Mesothelial cell of epicardium (in vitro differentiated cells): Measurements from ENCODE around the gene CHAF1B. TPM values are rescaled to one million over a fixed set of nuclear protein-coding genes. Genes with fewer than 3 reads are reported as not detected.
"Not testable (repeated sequence)": the region's sequence is repeated elsewhere in the genome, so short reads cannot be mapped to it uniquely, and the experiment has no call there.

Experiments used
- DNase-seq, 2 experiments: peaks; one replicate each; pipeline ENCODE4 v3.0.0; 2021; ENCODE audit warnings: low spot score in 2 of 2; ENCODE audit not compliant: unreplicated experiment in 2 of 2
- H3K27ac Mint-ChIP-seq: 2 replicates; pipeline ENCODE4 v1.8.0; 2021; ENCODE audit warnings: mixed read lengths
- H3K27me3 Mint-ChIP-seq: 2 replicates; pipeline ENCODE4 v1.8.0; 2021; ENCODE audit warnings: low read depth, mixed read lengths
- H3K36me3 Mint-ChIP-seq: 2 replicates; pipeline ENCODE4 v1.8.0; 2021; ENCODE audit warnings: mixed read lengths
- H3K4me1 Mint-ChIP-seq: 2 replicates; pipeline ENCODE4 v1.8.0; 2021; ENCODE audit warnings: mixed read lengths
- H3K4me3 Mint-ChIP-seq: 2 replicates; pipeline ENCODE4 v1.8.0; 2021; ENCODE audit warnings: mild to moderate bottlenecking, moderate library complexity, mixed read lengths
- H3K9me3 Mint-ChIP-seq: 2 replicates; pipeline ENCODE4 v1.8.0; 2021; ENCODE audit warnings: mixed read lengths
- CTCF ChIP-seq: fragments of 200-600 bp; sonication (generic); IDR thresholded peaks from one replicate; pipeline ENCODE4 v1.5.0; 2021; ENCODE audit warnings: antibody characterized with exemption; ENCODE audit not compliant: unreplicated experiment
- total RNA-seq: library from RNA; stranded (reverse); gene quantifications from 3 replicates; pipeline ENCODE4 v1.2.1, GENCODE V29; 2021

Gene CHAF1B
- total RNA-seq, 1 donor from 2014 or later, result 8.2 TPM

GRCh38 chr21:36395353-36396111 lies 10.3 kb downstream of the CHAF1B start:
- H3K27ac Mint-ChIP-seq, result no peak overlapping the region
- peaks cover 32% of the 10 kb centered on the region for H3K36me3 Mint-ChIP-seq
- no peak for DNase-seq
- H3K27me3 Mint-ChIP-seq, result no peaks in the 10 kb centered on the region
- H3K4me3 Mint-ChIP-seq, result no peak overlapping the region
- TF ChIP-seq CTCF, result no peak
- H3K4me1 Mint-ChIP-seq, result no peaks in the 10 kb centered on the region
- no peaks in the 10 kb centered on the region for H3K9me3 Mint-ChIP-seq

GRCh38 chr21:36396325-36396724 lies 11.1 kb downstream of the CHAF1B start:
- Mint-ChIP-seq H3K4me3 (no peak overlapping the region), H3K27me3 (no peaks in the 10 kb centered on the region), H3K4me1 (no peaks in the 10 kb centered on the region), H3K9me3 (no peaks in the 10 kb centered on the region), H3K36me3 (peaks cover 34% of the 10 kb centered on the region), H3K27ac (no peak overlapping the region)
- no peak for TF ChIP-seq CTCF
- DNase-seq, result no peak

GRCh38 chr21:36396971-36397370 lies 11.8 kb downstream of the CHAF1B start:
- no peak for TF ChIP-seq CTCF

GRCh38 chr21:36397606-36398005 lies 12.4 kb downstream of the CHAF1B start:
- Mint-ChIP-seq H3K4me1 (no peaks in the 10 kb centered on the region), H3K36me3 (peaks cover 26% of the 10 kb centered on the region), H3K27ac (no peak overlapping the region), H3K27me3 (no peaks in the 10 kb centered on the region), H3K9me3 (no peaks in the 10 kb centered on the region), H3K4me3 (no peak overlapping the region)
- no peak for DNase-seq
- TF ChIP-seq CTCF, result no peak

More at GRCh38 chr21:36396971-36397370, 11.8 kb downstream of the CHAF1B start:
- peaks cover 30% of the 10 kb centered on the region for H3K36me3 Mint-ChIP-seq
- H3K27ac Mint-ChIP-seq, result no peak overlapping the region
- H3K4me3 Mint-ChIP-seq, result no peak overlapping the region
- H3K9me3 Mint-ChIP-seq, result no peaks in the 10 kb centered on the region
- DNase-seq, result no peak
- H3K4me1 Mint-ChIP-seq, result no peaks in the 10 kb centered on the region
- no peaks in the 10 kb centered on the region for H3K27me3 Mint-ChIP-seq

GRCh38 chr21:36399736-36400135 lies 14.5 kb downstream of the CHAF1B start:
- peaks cover 19% of the 10 kb centered on the region for H3K36me3 Mint-ChIP-seq
- H3K4me3 Mint-ChIP-seq, H3K27ac Mint-ChIP-seq, H3K4me1 Mint-ChIP-seq, H3K9me3 Mint-ChIP-seq, DNase-seq, H3K27me3 Mint-ChIP-seq: not testable (repeated sequence)

- TF ChIP-seq CTCF, result no peak
- Mint-ChIP-seq H3K36me3 (peaks cover 19% of the 10 kb centered on the region), H3K27ac (no peak overlapping the region), H3K27me3 (no peaks in the 10 kb centered on the region), H3K4me3 (no peak overlapping the region), H3K9me3 (no peaks in the 10 kb centered on the region), H3K4me1 (no peaks in the 10 kb centered on the region)
- DNase-seq, result no peak
Observed at GRCh38 chr21:36400719-36401118, 15.5 kb downstream of the CHAF1B start.
